Keratinocyte (primary cell): ENCODE measurements around the gene KCNQ2. TPM values are rescaled to one million over a fixed set of nuclear protein-coding genes. Genes with fewer than 3 reads are reported as not detected.

Source experiments
- DNase-seq: peaks from one replicate; pipeline ENCODE4 v3.0.0-alpha.2; 2011; ENCODE audit warnings: low read depth, missing footprints, low spot score
- FAIRE-seq: peaks from 2 replicates; lab custom pipeline; 2011; peaks lifted over from hg19 to GRCh38; lab: Jason Lieb, UNC
- H2AFZ ChIP-seq: 2 replicates; pipeline ENCODE4 v1.6.0; 2012; ENCODE audit warnings: low read length, control low read depth, inconsistent platforms; ENCODE audit not compliant: control insufficient read depth
- H3K27ac ChIP-seq: 2 replicates; pipeline ENCODE4 v1.5.1; 2011; ENCODE audit warnings: low read length; ENCODE audit not compliant: control insufficient read depth, insufficient read depth
- H3K27me3 ChIP-seq: 3 replicates; pipeline ENCODE4 v1.6.0; 2011; ENCODE audit warnings: low read length; ENCODE audit not compliant: control insufficient read depth, insufficient read depth; ENCODE audit errors: extremely low read depth
- H3K36me3 ChIP-seq, 2 experiments: 2 replicates in 1 of 2; 3 replicates in 1 of 2; pipeline ENCODE4 v1.5.1; 2011; ENCODE audit warnings: low read length in 2 of 2, mild to moderate bottlenecking in 1 of 2; ENCODE audit not compliant: control insufficient read depth in 2 of 2, insufficient read depth in 2 of 2; ENCODE audit errors: extremely low read depth in 1 of 2
- H3K4me1 ChIP-seq: 3 replicates; pipeline ENCODE4 v1.5.1; 2011; ENCODE audit warnings: low read length; ENCODE audit not compliant: control insufficient read depth, insufficient read depth; ENCODE audit errors: extremely low read depth
- H3K4me2 ChIP-seq: 3 replicates; pipeline ENCODE4 v1.6.0; 2011; ENCODE audit warnings: low read depth, low read length; ENCODE audit not compliant: control insufficient read depth, insufficient read depth; ENCODE audit errors: extremely low read depth
- H3K4me3 ChIP-seq, 3 experiments: fragments of 200-600 bp in 1 of 3; sonication (generic) in 1 of 3; 2 replicates in 2 of 3; 3 replicates in 1 of 3; pipeline ENCODE4 v1.5.1; 2011 to 2016; ENCODE audit warnings: low read length in 3 of 3, mild to moderate bottlenecking in 3 of 3, control low read depth in 2 of 3, inconsistent platforms in 1 of 3, low read depth in 1 of 3, mixed read lengths in 1 of 3, mixed run types in 1 of 3, moderate library complexity in 1 of 3; ENCODE audit not compliant: control insufficient read depth in 2 of 3, insufficient read depth in 2 of 3; ENCODE audit errors: extremely low read depth in 1 of 3
- H3K79me2 ChIP-seq: 2 replicates; pipeline ENCODE4 v1.6.0; 2012; ENCODE audit warnings: low read length; ENCODE audit not compliant: control insufficient read depth, insufficient read depth
- H3K9ac ChIP-seq: 3 replicates; pipeline ENCODE4 v1.6.0; 2011; ENCODE audit warnings: low read length; ENCODE audit not compliant: control insufficient read depth, insufficient read depth; ENCODE audit errors: extremely low read depth
- H3K9me1 ChIP-seq: 3 replicates; pipeline ENCODE4 v1.6.0; 2011; ENCODE audit warnings: low read length; ENCODE audit not compliant: control insufficient read depth, insufficient read depth; ENCODE audit errors: extremely low read depth
- H3K9me3 ChIP-seq: 2 replicates; pipeline ENCODE4 v1.5.1; 2012; ENCODE audit warnings: low read depth, low read length; ENCODE audit not compliant: control insufficient read depth
- H4K20me1 ChIP-seq: 3 replicates; pipeline ENCODE4 v1.6.0; 2011; ENCODE audit warnings: low read length; ENCODE audit not compliant: control insufficient read depth, insufficient read depth; ENCODE audit errors: extremely low read depth
- EZH2 ChIP-seq: IDR thresholded peaks from one replicate; pipeline ENCODE4 v1.6.1; 2012; ENCODE audit warnings: inconsistent platforms, mild to moderate bottlenecking, low read length, moderate library complexity
- dilution Hi-C: fragments of 300-500 bp; cut with MboI; formaldehyde crosslinking; loops from one replicate; pipeline ENCODE4 v1.7.0; 2020; ENCODE audit warnings: low sequenced_read_pairs; ENCODE audit not compliant: extremely low pct_ligation_motif_present
- polyA plus RNA-seq, 5 experiments: library from polyadenylated mRNA; depleted of rRNA in 3 of 5; stranded (reverse) in 3 of 5; stranded (forward) in 1 of 5; unstranded in 1 of 5; fragments of >200 nt; gene quantifications; 1 replicate in 1 of 5; 2 replicates in 3 of 5; 3 replicates in 1 of 5; pipeline versions ENCODE4 v1.2.1 to v1.2.3, GENCODE V29; 2011 to 2012; ENCODE audit warnings: missing spikeins in 2 of 5, low read depth in 1 of 5, low replicate concordance in 1 of 5
- TF ChIP-seq, protein P1 (sequence below), 3 experiments: IDR thresholded peaks in 1 of 3; conservative IDR thresholded peaks in 1 of 3; optimal IDR thresholded peaks in 1 of 3; 2 replicates in 2 of 3; 3 replicates in 1 of 3; pipeline versions ENCODE3 to v1.5.1; 2011; ENCODE audit warnings: low read length in 3 of 3, mild to moderate bottlenecking in 3 of 3, moderate library complexity in 2 of 3, control low read depth in 1 of 3, inconsistent platforms in 1 of 3; ENCODE audit not compliant: insufficient read depth in 2 of 3; ENCODE audit errors: extremely low read depth in 1 of 3

KCNQ2 gene
- polyA plus RNA-seq, 1 donor (not counting 4 experiments of a cell fraction or from before 2014, with no cell fraction given): not detected

DNA sequence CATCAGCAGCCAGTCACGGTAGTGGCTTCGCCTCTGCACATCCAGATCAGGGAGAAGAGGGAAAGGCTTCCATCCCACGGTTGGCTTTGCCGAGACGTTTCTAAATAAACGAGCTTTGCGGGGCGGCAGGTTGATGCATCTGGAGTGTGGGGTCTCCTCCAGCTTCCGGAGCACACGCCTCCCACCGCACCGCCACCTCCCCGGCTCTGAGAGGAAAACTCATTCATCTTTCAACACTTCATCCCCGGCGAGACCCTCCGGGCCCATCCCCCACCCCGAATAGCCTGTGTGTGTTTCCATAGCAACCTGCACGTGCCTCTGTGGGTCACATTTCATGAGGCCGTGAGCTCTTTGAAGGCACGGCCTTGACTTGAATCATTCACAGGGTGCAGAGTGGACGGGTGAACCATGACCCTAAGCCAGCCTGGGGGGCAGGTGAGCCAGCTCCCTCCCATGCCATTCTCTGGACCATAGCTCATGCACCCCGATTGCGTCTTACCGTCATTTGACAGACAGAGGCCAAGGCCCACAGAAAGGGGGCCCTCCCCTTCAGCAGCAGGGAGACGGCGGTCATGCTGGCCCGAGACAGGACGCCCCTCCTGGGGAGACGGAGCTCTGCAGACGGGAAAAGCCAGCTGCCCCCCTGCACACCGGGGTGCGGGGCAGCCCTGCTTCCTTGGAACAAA lies 95.1 kb downstream of the KCNQ2 start:
- Histone ChIP-seq H3K9me1 (no peaks in the 10 kb centered on the region), H3K9me3 (no peaks in the 10 kb centered on the region), H3K9ac (no peak overlapping the region), H3K4me2 (no peak overlapping the region), H3K27me3 (peaks cover 34% of the 10 kb centered on the region), H4K20me1 (no peaks in the 10 kb centered on the region), H3K27ac (no peak overlapping the region), H3K79me2 (no peaks in the 10 kb centered on the region), H3K4me3 (no peak overlapping the region), H2AFZ (no peak overlapping the region), H3K4me1 (no peaks in the 10 kb centered on the region), H3K36me3 (no peaks in the 10 kb centered on the region)
- FAIRE-seq: no peak
- DNase-seq: no peak
- dilution Hi-C loops: no loop called here
- TF ChIP-seq, protein P1, sequence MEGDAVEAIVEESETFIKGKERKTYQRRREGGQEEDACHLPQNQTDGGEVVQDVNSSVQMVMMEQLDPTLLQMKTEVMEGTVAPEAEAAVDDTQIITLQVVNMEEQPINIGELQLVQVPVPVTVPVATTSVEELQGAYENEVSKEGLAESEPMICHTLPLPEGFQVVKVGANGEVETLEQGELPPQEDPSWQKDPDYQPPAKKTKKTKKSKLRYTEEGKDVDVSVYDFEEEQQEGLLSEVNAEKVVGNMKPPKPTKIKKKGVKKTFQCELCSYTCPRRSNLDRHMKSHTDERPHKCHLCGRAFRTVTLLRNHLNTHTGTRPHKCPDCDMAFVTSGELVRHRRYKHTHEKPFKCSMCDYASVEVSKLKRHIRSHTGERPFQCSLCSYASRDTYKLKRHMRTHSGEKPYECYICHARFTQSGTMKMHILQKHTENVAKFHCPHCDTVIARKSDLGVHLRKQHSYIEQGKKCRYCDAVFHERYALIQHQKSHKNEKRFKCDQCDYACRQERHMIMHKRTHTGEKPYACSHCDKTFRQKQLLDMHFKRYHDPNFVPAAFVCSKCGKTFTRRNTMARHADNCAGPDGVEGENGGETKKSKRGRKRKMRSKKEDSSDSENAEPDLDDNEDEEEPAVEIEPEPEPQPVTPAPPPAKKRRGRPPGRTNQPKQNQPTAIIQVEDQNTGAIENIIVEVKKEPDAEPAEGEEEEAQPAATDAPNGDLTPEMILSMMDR (optimal IDR thresholded peaks at IDR 0.05 in 1 of 3, IDR thresholded peaks at IDR 0.05 in 1 of 3, conservative IDR thresholded peaks at IDR 0.05 in 1 of 3; ENCODE audit: extremely low read depth in 1 of 3, insufficient read depth in 2 of 3, low read length in 3 of 3): no peak
- no peak for TF ChIP-seq EZH2

DNA sequence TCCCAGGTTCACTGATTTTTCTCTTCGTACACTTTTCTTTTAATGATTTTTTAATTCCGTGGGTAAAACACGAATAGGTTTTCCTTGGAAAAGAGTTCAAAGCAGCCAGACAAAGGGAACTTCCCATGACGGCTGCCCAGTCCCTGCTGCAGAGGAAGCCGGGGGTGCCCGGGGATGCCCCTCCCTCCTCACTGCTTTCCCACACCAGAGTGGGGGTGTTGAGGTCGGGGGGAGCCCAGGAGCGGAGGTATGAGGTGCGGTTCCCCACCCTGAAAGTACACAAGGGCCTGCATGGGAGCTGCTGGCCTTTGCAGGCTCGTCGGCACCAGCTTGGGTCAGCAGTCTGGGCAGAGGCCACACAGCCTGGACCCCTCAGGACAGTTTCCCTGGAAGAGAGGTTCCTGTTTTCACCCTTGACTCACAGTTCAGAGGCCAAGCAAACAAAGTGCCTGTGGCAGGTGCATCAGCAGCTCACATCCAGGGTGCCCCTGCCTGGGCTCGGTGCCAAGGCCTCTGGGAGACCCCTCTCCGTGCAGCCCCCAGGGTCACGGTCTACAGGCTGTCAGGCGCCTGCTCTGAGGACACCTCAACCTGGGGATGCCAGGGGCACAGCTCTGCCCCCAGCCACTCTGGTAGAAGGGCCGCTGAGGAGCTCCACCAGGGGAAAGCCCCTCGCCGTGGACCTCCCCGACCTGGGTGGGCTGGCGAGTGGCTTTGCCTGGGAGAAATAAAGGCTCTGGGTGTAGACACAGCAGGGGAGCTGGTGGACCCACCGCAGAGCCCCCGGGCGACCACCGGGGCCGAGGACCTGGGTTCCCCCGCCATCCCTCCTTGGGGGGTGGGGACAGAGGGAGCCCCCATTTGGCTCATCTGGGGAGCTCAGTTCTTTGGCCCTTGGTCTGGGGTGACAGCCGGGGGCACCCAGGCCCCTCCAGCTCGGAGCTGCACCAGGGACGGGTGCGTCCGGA lies 95.9 kb downstream of the KCNQ2 start:
- no peak for FAIRE-seq
- H3K9me1 ChIP-seq: no peaks in the 10 kb centered on the region
- no peak for DNase-seq
- H2AFZ ChIP-seq: no peak overlapping the region
- dilution Hi-C loops: no loop called here
- no peaks in the 10 kb centered on the region for H4K20me1 ChIP-seq
- TF ChIP-seq EZH2: no peak
- TF ChIP-seq, protein P1 (optimal IDR thresholded peaks at IDR 0.05 in 1 of 3, IDR thresholded peaks at IDR 0.05 in 1 of 3, conservative IDR thresholded peaks at IDR 0.05 in 1 of 3; ENCODE audit: extremely low read depth in 1 of 3, insufficient read depth in 2 of 3, low read length in 3 of 3): no peak
- no peak overlapping the region for H3K9ac ChIP-seq
- peaks cover 35% of the 10 kb centered on the region for H3K27me3 ChIP-seq
- no peak overlapping the region for H3K27ac ChIP-seq
- H3K4me1 ChIP-seq: no peaks in the 10 kb centered on the region
- no peak overlapping the region for H3K4me3 ChIP-seq
- H3K36me3 ChIP-seq: no peaks in the 10 kb centered on the region
- H3K79me2 ChIP-seq: no peaks in the 10 kb centered on the region
- H3K9me3 ChIP-seq: no peaks in the 10 kb centered on the region
- no peak overlapping the region for H3K4me2 ChIP-seq
